HL-60 (cell line): ENCODE results near the gene LCE4A.

Experiments used
- GABPA ChIP-seq: IDR thresholded peaks from 2 replicates; pipeline ENCODE4 v1.6.1; 2012; ENCODE audit warnings: low read depth
- POLR2AphosphoS5 ChIP-seq: IDR thresholded peaks from 2 replicates; pipeline ENCODE4 v1.6.1; 2012; ENCODE audit warnings: low read depth
- SPI1 ChIP-seq: IDR thresholded peaks from 2 replicates; pipeline ENCODE4 v1.6.1; 2012; ENCODE audit warnings: low read depth, mild to moderate bottlenecking, borderline replicate concordance
- TF ChIP-seq, protein P1 (sequence below): IDR thresholded peaks from 2 replicates; pipeline ENCODE4 v1.6.1; 2012; ENCODE audit warnings: low read depth; ENCODE audit not compliant: insufficient replicate concordance
- TF ChIP-seq, protein P2 (sequence below): IDR thresholded peaks from one replicate; pipeline ENCODE4 v1.5.1; 2011; ENCODE audit warnings: low read length, control low read depth, inconsistent platforms; ENCODE audit not compliant: insufficient read depth

DNA sequence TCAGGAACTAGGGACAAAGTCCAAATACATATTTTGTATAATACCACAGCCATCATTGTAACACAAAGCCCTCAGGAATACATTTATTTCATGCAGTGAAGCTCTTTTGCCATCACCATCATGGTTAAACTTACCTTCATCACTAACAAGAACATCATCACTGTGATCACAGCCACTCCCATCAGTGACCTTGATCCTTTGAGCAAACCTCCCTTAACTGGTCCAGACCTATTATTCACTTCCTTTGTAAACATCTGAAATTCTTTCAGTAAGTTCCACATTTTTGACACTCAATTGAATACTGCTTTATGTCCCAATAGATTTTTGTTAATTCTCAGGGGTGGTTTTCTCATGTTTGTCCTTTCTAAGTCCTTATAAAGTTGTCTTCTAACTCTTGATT lies 33.7 kb downstream of the LCE4A start:
- no peak for TF ChIP-seq GABPA
- TF ChIP-seq, protein P1, sequence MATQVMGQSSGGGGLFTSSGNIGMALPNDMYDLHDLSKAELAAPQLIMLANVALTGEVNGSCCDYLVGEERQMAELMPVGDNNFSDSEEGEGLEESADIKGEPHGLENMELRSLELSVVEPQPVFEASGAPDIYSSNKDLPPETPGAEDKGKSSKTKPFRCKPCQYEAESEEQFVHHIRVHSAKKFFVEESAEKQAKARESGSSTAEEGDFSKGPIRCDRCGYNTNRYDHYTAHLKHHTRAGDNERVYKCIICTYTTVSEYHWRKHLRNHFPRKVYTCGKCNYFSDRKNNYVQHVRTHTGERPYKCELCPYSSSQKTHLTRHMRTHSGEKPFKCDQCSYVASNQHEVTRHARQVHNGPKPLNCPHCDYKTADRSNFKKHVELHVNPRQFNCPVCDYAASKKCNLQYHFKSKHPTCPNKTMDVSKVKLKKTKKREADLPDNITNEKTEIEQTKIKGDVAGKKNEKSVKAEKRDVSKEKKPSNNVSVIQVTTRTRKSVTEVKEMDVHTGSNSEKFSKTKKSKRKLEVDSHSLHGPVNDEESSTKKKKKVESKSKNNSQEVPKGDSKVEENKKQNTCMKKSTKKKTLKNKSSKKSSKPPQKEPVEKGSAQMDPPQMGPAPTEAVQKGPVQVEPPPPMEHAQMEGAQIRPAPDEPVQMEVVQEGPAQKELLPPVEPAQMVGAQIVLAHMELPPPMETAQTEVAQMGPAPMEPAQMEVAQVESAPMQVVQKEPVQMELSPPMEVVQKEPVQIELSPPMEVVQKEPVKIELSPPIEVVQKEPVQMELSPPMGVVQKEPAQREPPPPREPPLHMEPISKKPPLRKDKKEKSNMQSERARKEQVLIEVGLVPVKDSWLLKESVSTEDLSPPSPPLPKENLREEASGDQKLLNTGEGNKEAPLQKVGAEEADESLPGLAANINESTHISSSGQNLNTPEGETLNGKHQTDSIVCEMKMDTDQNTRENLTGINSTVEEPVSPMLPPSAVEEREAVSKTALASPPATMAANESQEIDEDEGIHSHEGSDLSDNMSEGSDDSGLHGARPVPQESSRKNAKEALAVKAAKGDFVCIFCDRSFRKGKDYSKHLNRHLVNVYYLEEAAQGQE = no peak
- TF ChIP-seq, protein P2, sequence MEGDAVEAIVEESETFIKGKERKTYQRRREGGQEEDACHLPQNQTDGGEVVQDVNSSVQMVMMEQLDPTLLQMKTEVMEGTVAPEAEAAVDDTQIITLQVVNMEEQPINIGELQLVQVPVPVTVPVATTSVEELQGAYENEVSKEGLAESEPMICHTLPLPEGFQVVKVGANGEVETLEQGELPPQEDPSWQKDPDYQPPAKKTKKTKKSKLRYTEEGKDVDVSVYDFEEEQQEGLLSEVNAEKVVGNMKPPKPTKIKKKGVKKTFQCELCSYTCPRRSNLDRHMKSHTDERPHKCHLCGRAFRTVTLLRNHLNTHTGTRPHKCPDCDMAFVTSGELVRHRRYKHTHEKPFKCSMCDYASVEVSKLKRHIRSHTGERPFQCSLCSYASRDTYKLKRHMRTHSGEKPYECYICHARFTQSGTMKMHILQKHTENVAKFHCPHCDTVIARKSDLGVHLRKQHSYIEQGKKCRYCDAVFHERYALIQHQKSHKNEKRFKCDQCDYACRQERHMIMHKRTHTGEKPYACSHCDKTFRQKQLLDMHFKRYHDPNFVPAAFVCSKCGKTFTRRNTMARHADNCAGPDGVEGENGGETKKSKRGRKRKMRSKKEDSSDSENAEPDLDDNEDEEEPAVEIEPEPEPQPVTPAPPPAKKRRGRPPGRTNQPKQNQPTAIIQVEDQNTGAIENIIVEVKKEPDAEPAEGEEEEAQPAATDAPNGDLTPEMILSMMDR = no peak
- no peak for TF ChIP-seq POLR2AphosphoS5
- no peak for TF ChIP-seq SPI1
